NCI-H1694 (cell line): Measurements from ENCODE around the gene CDRT4.

Experiments
- DNase-seq: peaks from one replicate; lab custom pipeline; 2025; lab: John Stamatoyannopoulos, UW

CDRT4 gene

GRCh38 chr17:15492791-15493692 is 25.6 kb upstream of the CDRT4 start:
- DNase-seq, result no peak

- no peak for DNase-seq
These were observed 24.8 kb upstream of the CDRT4 start for GRCh38 chr17:15492186-15492585.

GRCh38 chr17:15490634-15491261 is 23.3 kb upstream of the CDRT4 start:
- no peak for DNase-seq

GRCh38 chr17:15488557-15488956 is 21.1 kb upstream of the CDRT4 start:
- no peak for DNase-seq

- no peak for DNase-seq
These were observed 17.6 kb upstream of the CDRT4 start for GRCh38 chr17:15485045-15485444.

GRCh38 chr17:15483431-15483830 is 16.0 kb upstream of the CDRT4 start:
- no peak for DNase-seq

GRCh38 chr17:15482476-15482875 is 15.1 kb upstream of the CDRT4 start:
- no peak for DNase-seq

- no peak for DNase-seq
These were observed 14.1 kb upstream of the CDRT4 start for GRCh38 chr17:15481481-15481880.

GRCh38 chr17:15480204-15480603 is 12.8 kb upstream of the CDRT4 start:
- no peak for DNase-seq

- no peak for DNase-seq
These were observed 12.3 kb upstream of the CDRT4 start for GRCh38 chr17:15479703-15480102.

GRCh38 chr17:15478845-15479244 is 11.4 kb upstream of the CDRT4 start:
- DNase-seq, result no peak

- DNase-seq, result no peak
These were observed 8.4 kb upstream of the CDRT4 start for GRCh38 chr17:15475631-15476354.

- no peak for DNase-seq
These were observed 5.5 kb upstream of the CDRT4 start for GRCh38 chr17:15472891-15473290.

- no peak for DNase-seq
These were observed 3.1 kb upstream of the CDRT4 start for GRCh38 chr17:15470536-15470935.

GRCh38 chr17:15469260-15469659 is 1.8 kb upstream of the CDRT4 start:
- no peak for DNase-seq

- no peak for DNase-seq
These were observed 705 bp upstream of the CDRT4 start for GRCh38 chr17:15468126-15468525.

GRCh38 chr17:15466131-15466530 is 1.3 kb downstream of the CDRT4 start:
- DNase-seq, result no peak

GRCh38 chr17:15465045-15465701 is 2.2 kb downstream of the CDRT4 start:
- DNase-seq, result no peak

- no peak for DNase-seq
These were observed 3.0 kb downstream of the CDRT4 start for GRCh38 chr17:15464231-15464985.

- no peak for DNase-seq
These were observed 4.2 kb downstream of the CDRT4 start for GRCh38 chr17:15462976-15463772.

GRCh38 chr17:15457723-15458094 is 9.7 kb downstream of the CDRT4 start:
- no peak for DNase-seq
